Measurements from ENCODE around the gene RELN.

RELN gene

GRCh38 chr7:103648135-103648534, 341.3 kb downstream of the RELN start:
- no peak overlapping the region for H3K27ac ChIP-seq
- no peak for TF ChIP-seq CTCF (conservative IDR thresholded peaks at IDR 0.05)

GRCh38 chr7:103644319-103644718, 345.1 kb downstream of the RELN start:
- H3K27ac ChIP-seq: no peak overlapping the region
- TF ChIP-seq CTCF (conservative IDR thresholded peaks at IDR 0.05): no peak

- no peak for TF ChIP-seq CTCF (conservative IDR thresholded peaks at IDR 0.05)
Observed at GRCh38 chr7:103640031-103640779, 349.3 kb downstream of the RELN start.

GRCh38 chr7:103637726-103638125, 351.7 kb downstream of the RELN start:
- H3K27ac ChIP-seq: no peak overlapping the region
- TF ChIP-seq CTCF (conservative IDR thresholded peaks at IDR 0.05): no peak

More at GRCh38 chr7:103640031-103640779, 349.3 kb downstream of the RELN start:
- no peak overlapping the region for H3K27ac ChIP-seq

GRCh38 chr7:103637094-103637493, 352.4 kb downstream of the RELN start:
- TF ChIP-seq CTCF (conservative IDR thresholded peaks at IDR 0.05): no peak

GRCh38 chr7:103636153-103636552, 353.3 kb downstream of the RELN start:
- no peak overlapping the region for H3K27ac ChIP-seq
- no peak for TF ChIP-seq CTCF (conservative IDR thresholded peaks at IDR 0.05)

More at GRCh38 chr7:103637094-103637493, 352.4 kb downstream of the RELN start:
- H3K27ac ChIP-seq: no peak overlapping the region

- H3K27ac ChIP-seq: no peak overlapping the region
- no peak for TF ChIP-seq CTCF (conservative IDR thresholded peaks at IDR 0.05)
Observed at GRCh38 chr7:103632972-103633371, 356.5 kb downstream of the RELN start.

Measured in VCaP (cell line).